ENCODE measurements around the gene ST6GAL2. TPM values are rescaled to one million over a fixed set of nuclear protein-coding genes. Genes with fewer than 3 reads are reported as not detected.

Gene ST6GAL2
- total RNA-seq, 1 experiment from 2014 or later, result 11.0 TPM

- CTCF ChIA-PET, result no interaction called here
- no peak overlapping the region for H3K4me3 Mint-ChIP-seq
- no peak overlapping the region for H3K27ac Mint-ChIP-seq
Observed at GRCh38 chr2:106931717-106932335, 45.9 kb upstream of the ST6GAL2 start.

More at GRCh38 chr2:106931717-106932335, 45.9 kb upstream of the ST6GAL2 start:
- POLR2A ChIA-PET, result no interaction called here
- TF ChIP-seq SMAD4 (CRISPR knock-in tag; IDR thresholded peaks at IDR 0.05) (no peak), FOXJ3 (CRISPR knock-in tag; IDR thresholded peaks at IDR 0.05; ENCODE audit: borderline replicate concordance) (no peak), NR1H2 (CRISPR knock-in tag; IDR thresholded peaks at IDR 0.05) (no peak), AR (CRISPR knock-in tag; IDR thresholded peaks at IDR 0.05) (no peak), ERG (CRISPR knock-in tag; IDR thresholded peaks at IDR 0.05) (no peak), ZNF512 (CRISPR knock-in tag; IDR thresholded peaks at IDR 0.05; ENCODE audit: borderline replicate concordance) (no peak), SOX15 (CRISPR knock-in tag; IDR thresholded peaks at IDR 0.05) (no peak), ARID4B (CRISPR knock-in tag; IDR thresholded peaks at IDR 0.05; ENCODE audit: borderline replicate concordance) (no peak), ZNF281 (CRISPR knock-in tag; IDR thresholded peaks at IDR 0.05) (no peak), ZBTB43 (CRISPR knock-in tag; IDR thresholded peaks at IDR 0.05) (no peak), ZNF121 (CRISPR knock-in tag; IDR thresholded peaks at IDR 0.05) (no peak), NR2C2 (CRISPR knock-in tag; IDR thresholded peaks at IDR 0.05) (no peak)
- ATAC-seq, result no peak
- no peak for DNase-seq (ENCODE audit: low spot score)
- H3K9me3 Mint-ChIP-seq, result peaks cover 34% of the 10 kb centered on the region
- peaks cover 11% of the 10 kb centered on the region for H3K36me3 Mint-ChIP-seq
- no peaks in the 10 kb centered on the region for H3K27me3 Mint-ChIP-seq (ENCODE audit: low read depth)
- H3K4me1 Mint-ChIP-seq, result peaks cover 5% of the 10 kb centered on the region; the same call in 1 of the 2 replicates

Measured in WTC11 (cell line).